ENCODE measurements around the gene FUZ. TPM values are rescaled to one million over a fixed set of nuclear protein-coding genes. Genes with fewer than 3 reads are reported as not detected.

Gene FUZ
- total RNA-seq, 1 experiment from 2014 or later, result 1.1 TPM

- H3K27me3 ChIP-seq (ENCODE audit: insufficient read depth, low read length), result no peaks in the 10 kb centered on the region
- H3K4me1 ChIP-seq (ENCODE audit: control insufficient read depth in 1 of 2, insufficient read depth in 2 of 2, low read length in 2 of 2), result peaks cover 15 to 44% of the 10 kb centered on the region in 2 experiments
- intact Hi-C loops (cut with micrococcal nuclease), result no loop called here
- DNase-seq (ENCODE audit: low read depth, low spot score) (no peak), ATAC-seq (no peak)
- ChIA-PET CTCF (no interaction called here), POLR2A (no interaction called here), RAD21 (ENCODE audit: low non-redundant PET in 1 of 2, low total read pairs in 2 of 2, uncharacterized antibody in 2 of 2, unreplicated experiment in 2 of 2) (no interaction called here)
- H3K9me2 ChIP-seq (ENCODE audit: insufficient read depth), result no peaks in the 10 kb centered on the region
- H3K79me2 ChIP-seq (ENCODE audit: insufficient read depth, low read length), result no peaks in the 10 kb centered on the region
- BruUV-seq (replicated peaks), result no TSS peak
- no peaks in the 10 kb centered on the region for H3K36me3 ChIP-seq (ENCODE audit: control insufficient read depth in 1 of 2, insufficient read depth in 2 of 2, low read length in 2 of 2)
- H2AFZ ChIP-seq (ENCODE audit: low read depth, low read length, poor library complexity, severe bottlenecking), result peak overlapping the region; percentile 80
- no peaks in the 10 kb centered on the region for H3K9me3 ChIP-seq (ENCODE audit: control insufficient read depth in 1 of 2, insufficient read depth in 1 of 2, low read depth in 1 of 2, low read length in 2 of 2)
- no peak overlapping the region for H3K4me3 ChIP-seq (replicated peaks in 1 of 2; ENCODE audit: low read depth in 1 of 2, low read length in 2 of 2)
- H3K9ac ChIP-seq (ENCODE audit: low read length), result no peak overlapping the region
- H3K27ac ChIP-seq (ENCODE audit: low read depth, low read length), result peak overlapping the region; percentile 47; the same call in 1 of the 2 replicates
- H4K20me1 ChIP-seq (ENCODE audit: insufficient read depth), result no peaks in the 10 kb centered on the region
- TF ChIP-seq FOSL1 (IDR thresholded peaks at IDR 0.05; ENCODE audit: low read depth), result no peak
- no peak for TF ChIP-seq YY1 (IDR thresholded peaks at IDR 0.05; ENCODE audit: extremely low read depth, insufficient replicate concordance, low read depth, low read length)
- TF ChIP-seq SP1 (IDR thresholded peaks at IDR 0.05; ENCODE audit: low read depth), result no peak
- no peak for TF ChIP-seq CBX3 (IDR thresholded peaks at IDR 0.05; ENCODE audit: low read depth)
- TF ChIP-seq JUND (IDR thresholded peaks at IDR 0.05), result no peak
- TF ChIP-seq CEBPB (IDR thresholded peaks at IDR 0.05; ENCODE audit: low read depth), result no peak
- TF ChIP-seq ZNF274 (IDR thresholded peaks at IDR 0.05; ENCODE audit: low read depth, low read length), result no peak
- no peak for TF ChIP-seq ZFX (IDR thresholded peaks at IDR 0.05)
- TF ChIP-seq EZH2phosphoT487 (IDR thresholded peaks at IDR 0.05; ENCODE audit: borderline replicate concordance), result no peak
- no peak for TF ChIP-seq RAD21 (IDR thresholded peaks at IDR 0.05; ENCODE audit: low read depth)
- TF ChIP-seq ELF1 (IDR thresholded peaks at IDR 0.05; ENCODE audit: borderline replicate concordance, low read depth), result no peak
- no peak for TF ChIP-seq SIN3A (IDR thresholded peaks at IDR 0.05; ENCODE audit: low read depth)
- no peak for TF ChIP-seq EGR1 (IDR thresholded peaks at IDR 0.05; ENCODE audit: low read depth)
- TF ChIP-seq POLR2AphosphoS5 (IDR thresholded peaks at IDR 0.05; ENCODE audit: low read depth, low read length), result no peak
- TF ChIP-seq POLR2A (IDR thresholded peaks at IDR 0.05; ENCODE audit: borderline replicate concordance, extremely low read depth, insufficient read depth, insufficient read length), result no peak
- TF ChIP-seq ATF3 (IDR thresholded peaks at IDR 0.05), result no peak
- no peak for TF ChIP-seq ZBTB33 (IDR thresholded peaks at IDR 0.05; ENCODE audit: extremely low read depth, insufficient replicate concordance, low read length)
- TF ChIP-seq EZH2 (IDR thresholded peaks at IDR 0.05), result no peak
- no peak overlapping the region for H3K4me2 ChIP-seq (ENCODE audit: low read length)
Measured at GRCh38 chr19:49812452-49812996, 568 bp downstream of the FUZ start.

Measured in HCT116 (cell line).